ENCODE data around the gene SNN. TPM values are rescaled to one million over a fixed set of nuclear protein-coding genes. Genes with fewer than 3 reads are reported as not detected.

Gene SNN
- total RNA-seq, 6 experiments from 2014 or later, result 4.6 to 7.6 (median 6.5) TPM

DNA sequence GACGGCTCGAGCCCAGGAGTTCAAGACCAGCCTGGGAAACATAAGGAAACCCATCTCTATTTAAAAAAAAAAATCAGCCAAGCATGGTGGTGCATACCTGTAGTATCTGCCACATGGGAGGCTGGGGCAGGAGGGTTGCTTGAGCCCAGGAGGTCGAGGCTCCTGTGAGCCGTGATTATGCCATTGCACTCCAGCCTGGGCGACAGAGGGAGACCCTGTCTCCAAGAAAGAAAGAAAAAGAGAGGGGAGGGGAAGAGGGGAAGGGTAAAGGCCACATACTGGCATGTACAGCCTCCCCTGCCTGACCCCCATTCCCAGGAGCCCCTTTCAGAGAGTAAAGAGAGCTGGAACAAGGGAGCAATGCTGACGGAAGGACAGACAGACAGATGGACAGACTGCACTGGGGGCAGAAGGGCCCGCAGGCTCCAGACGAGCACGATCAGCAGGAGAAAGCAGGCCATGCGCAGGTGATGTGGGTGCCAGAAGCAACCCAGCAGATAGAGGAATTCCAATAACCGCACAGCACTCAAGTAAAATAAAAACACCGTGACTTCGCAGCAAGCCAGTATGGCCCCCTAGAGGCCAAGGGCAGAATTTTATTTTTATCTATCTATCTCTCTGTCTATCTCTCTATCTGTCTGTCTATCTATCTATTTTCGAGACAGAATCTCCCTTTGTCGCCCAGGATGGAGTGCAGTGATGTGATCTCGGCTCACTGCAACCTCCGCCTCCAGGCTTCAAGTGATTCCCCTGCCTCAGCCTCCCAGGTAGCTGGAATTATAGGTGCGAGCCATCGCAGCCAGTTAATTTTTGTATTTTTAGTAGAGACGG lies 27.1 kb upstream of the SNN start:
- Mint-ChIP-seq H3K27me3 (ENCODE audit: insufficient read depth) (peaks cover 10% of the 10 kb centered on the region), H3K36me3 (ENCODE audit: low read depth) (no peaks in the 10 kb centered on the region), H3K9me3 (no peaks in the 10 kb centered on the region), H3K27ac (peak overlapping the region; percentile 100), H3K4me1 (ENCODE audit: low read depth) (peaks cover 35% of the 10 kb centered on the region), H3K4me3 (peak overlapping the region; percentile 85)
- TF ChIP-seq CTCF (IDR thresholded peaks at IDR 0.05), result peak; percentile 96
- DNase-seq, result peak; percentile 76

- H3K4me3 Mint-ChIP-seq, result no peak overlapping the region
- no peak overlapping the region for H3K27ac Mint-ChIP-seq
- no peaks in the 10 kb centered on the region for H3K36me3 Mint-ChIP-seq (ENCODE audit: low read depth)
- no peaks in the 10 kb centered on the region for H3K9me3 Mint-ChIP-seq
- TF ChIP-seq CTCF (IDR thresholded peaks at IDR 0.05), result peak; percentile 5; the same call in 1 of the 2 replicates
- peaks cover 19% of the 10 kb centered on the region for H3K27me3 Mint-ChIP-seq (ENCODE audit: insufficient read depth)
- H3K4me1 Mint-ChIP-seq (ENCODE audit: low read depth), result peaks cover 35% of the 10 kb centered on the region
- DNase-seq, result no peak
These were observed 25.5 kb upstream of the SNN start for GRCh38 chr16:11642765-11643116.

GRCh38 chr16:11649276-11649675 lies 19.0 kb upstream of the SNN start:
- DNase-seq, result no peak
- Mint-ChIP-seq H3K36me3 (ENCODE audit: low read depth) (no peaks in the 10 kb centered on the region), H3K4me1 (ENCODE audit: low read depth) (no peaks in the 10 kb centered on the region), H3K27ac (no peak overlapping the region), H3K27me3 (ENCODE audit: insufficient read depth) (peaks cover 19% of the 10 kb centered on the region), H3K9me3 (no peaks in the 10 kb centered on the region), H3K4me3 (no peak overlapping the region)
- no peak for TF ChIP-seq CTCF (IDR thresholded peaks at IDR 0.05)

GRCh38 chr16:11650641-11651591 lies 17.3 kb upstream of the SNN start:
- H3K9me3 Mint-ChIP-seq, result no peaks in the 10 kb centered on the region
- H3K4me1 Mint-ChIP-seq (ENCODE audit: low read depth), result no peaks in the 10 kb centered on the region
- no peak; the same call in 1 of the 2 replicates for TF ChIP-seq CTCF (IDR thresholded peaks at IDR 0.05)
- H3K4me3 Mint-ChIP-seq, result no peak overlapping the region; the same call in 1 of the 2 replicates
- peaks cover 17% of the 10 kb centered on the region for H3K27me3 Mint-ChIP-seq (ENCODE audit: insufficient read depth)
- no peak overlapping the region for H3K27ac Mint-ChIP-seq
- no peaks in the 10 kb centered on the region for H3K36me3 Mint-ChIP-seq (ENCODE audit: low read depth)
- DNase-seq, result no peak

GRCh38 chr16:11651796-11652195 lies 16.5 kb upstream of the SNN start:
- Mint-ChIP-seq H3K27ac (no peak overlapping the region), H3K4me1 (ENCODE audit: low read depth) (no peaks in the 10 kb centered on the region), H3K27me3 (ENCODE audit: insufficient read depth) (peaks cover 18% of the 10 kb centered on the region), H3K36me3 (ENCODE audit: low read depth) (no peaks in the 10 kb centered on the region), H3K9me3 (no peaks in the 10 kb centered on the region), H3K4me3 (no peak overlapping the region)
- DNase-seq, result no peak
- no peak for TF ChIP-seq CTCF (IDR thresholded peaks at IDR 0.05)
